Astrocyte (in vitro differentiated cells and primary cell): ENCODE results near the gene XRCC5. TPM values are rescaled to one million over a fixed set of nuclear protein-coding genes. Genes with fewer than 3 reads are reported as not detected.

ENCODE experiments used
- DNase-seq: peaks from one replicate; pipeline ENCODE4 v3.0.0-alpha.2; 2010; ENCODE audit warnings: low read depth
- FAIRE-seq: peaks from 2 replicates; lab custom pipeline; 2011; peaks lifted over from hg19 to GRCh38; lab: Jason Lieb, UNC
- H2AFZ ChIP-seq: 2 replicates; pipeline ENCODE4 v1.6.0; 2012; ENCODE audit warnings: low read depth, low read length, inconsistent platforms
- H3K27ac ChIP-seq: 2 replicates; pipeline ENCODE4 v1.5.1; 2011; ENCODE audit warnings: low read depth, low read length, inconsistent platforms
- H3K27me3 ChIP-seq: 2 replicates; pipeline ENCODE4 v1.6.0; 2011; ENCODE audit warnings: low read length, inconsistent platforms; ENCODE audit not compliant: insufficient read depth
- H3K36me3 ChIP-seq: 2 replicates; pipeline ENCODE4 v1.5.1; 2011; ENCODE audit warnings: low read length, inconsistent platforms; ENCODE audit not compliant: insufficient read depth
- H3K4me1 ChIP-seq: 2 replicates; pipeline ENCODE4 v1.5.1; 2011; ENCODE audit warnings: low read length, inconsistent platforms; ENCODE audit not compliant: insufficient read depth
- H3K4me2 ChIP-seq: 2 replicates; pipeline ENCODE4 v1.6.0; 2012; ENCODE audit warnings: low read length, inconsistent platforms
- H3K4me3 ChIP-seq: 2 replicates; pipeline ENCODE4 v1.5.1; 2011; ENCODE audit warnings: low read depth, mild to moderate bottlenecking, low read length, inconsistent platforms; ENCODE audit not compliant: insufficient read depth
- H3K79me2 ChIP-seq: 2 replicates; pipeline ENCODE4 v1.6.0; 2012; ENCODE audit warnings: mild to moderate bottlenecking, low read length, inconsistent platforms; ENCODE audit not compliant: insufficient read depth
- H3K9ac ChIP-seq: 2 replicates; pipeline ENCODE4 v1.6.0; 2012; ENCODE audit warnings: mild to moderate bottlenecking, low read length, inconsistent platforms
- H3K9me3 ChIP-seq: 2 replicates; pipeline ENCODE4 v1.5.1; 2012; ENCODE audit warnings: low read depth, mild to moderate bottlenecking, low read length, inconsistent platforms; ENCODE audit not compliant: insufficient read depth
- H4K20me1 ChIP-seq: 2 replicates; pipeline ENCODE4 v1.6.0; 2012; ENCODE audit warnings: low read length, inconsistent platforms; ENCODE audit not compliant: insufficient read depth
- H3K27ac Mint-ChIP-seq: one replicate; pipeline ENCODE4 v1.8.0; 2021; ENCODE audit warnings: mild to moderate bottlenecking, mixed read lengths; ENCODE audit not compliant: unreplicated experiment
- H3K27me3 Mint-ChIP-seq: one replicate; pipeline ENCODE4 v1.8.0; 2021; ENCODE audit warnings: low read depth, mixed read lengths; ENCODE audit not compliant: unreplicated experiment
- H3K36me3 Mint-ChIP-seq: one replicate; pipeline ENCODE4 v1.8.0; 2021; ENCODE audit warnings: low read depth, mixed read lengths; ENCODE audit not compliant: unreplicated experiment
- H3K4me1 Mint-ChIP-seq: one replicate; pipeline ENCODE4 v1.8.0; 2021; ENCODE audit warnings: low read depth, mixed read lengths; ENCODE audit not compliant: unreplicated experiment
- H3K4me3 Mint-ChIP-seq: one replicate; pipeline ENCODE4 v1.8.0; 2021; ENCODE audit warnings: mild to moderate bottlenecking, moderate library complexity, mixed read lengths; ENCODE audit not compliant: unreplicated experiment
- H3K9me3 Mint-ChIP-seq: one replicate; pipeline ENCODE4 v1.8.0; 2021; ENCODE audit warnings: mild to moderate bottlenecking, mixed read lengths; ENCODE audit not compliant: unreplicated experiment
- EZH2 ChIP-seq: IDR thresholded peaks from 2 replicates; pipeline ENCODE4 v1.6.1; 2012; ENCODE audit warnings: mild to moderate bottlenecking, low read length, inconsistent platforms; ENCODE audit not compliant: insufficient read depth
- total RNA-seq: library from RNA; stranded (reverse); gene quantifications from 2 replicates; pipeline ENCODE4 v1.2.1, GENCODE V29; 2021
- TF ChIP-seq, protein P1 (sequence below): IDR thresholded peaks from 2 replicates; pipeline ENCODE4 v1.5.1; 2011; ENCODE audit warnings: low read depth, mild to moderate bottlenecking, inconsistent platforms, low read length, moderate library complexity; ENCODE audit not compliant: insufficient read depth

The XRCC5 gene
- total RNA-seq, 1 donor from 2014 or later: 249 TPM

DNA sequence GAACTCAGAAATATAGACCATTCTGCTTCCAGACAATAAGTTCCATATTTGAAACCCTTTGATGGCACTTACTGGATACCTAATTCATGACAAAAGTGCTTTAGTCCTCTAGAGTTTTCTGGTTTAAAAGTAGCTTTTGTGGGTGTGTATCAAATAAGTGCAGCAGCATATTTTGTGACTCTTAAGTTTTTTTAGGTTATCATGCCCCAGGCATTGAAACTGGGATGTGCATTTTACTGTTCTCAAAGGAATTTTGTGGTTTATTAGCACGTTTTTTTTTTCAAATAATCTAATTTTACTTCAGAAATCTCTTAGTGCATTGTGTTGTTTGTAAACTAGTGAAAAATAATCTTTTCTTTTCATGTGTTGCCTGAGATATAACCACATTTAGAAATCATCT is 1.5 kb downstream of the XRCC5 start:
- Mint-ChIP-seq H3K36me3 (peaks cover 6% of the 10 kb centered on the region), H3K4me3 (peak overlapping the region; percentile 99), H3K27ac (peak overlapping the region; percentile 86), H3K4me1 (peaks cover 48% of the 10 kb centered on the region), H3K9me3 (no peaks in the 10 kb centered on the region), H3K27me3 (no peaks in the 10 kb centered on the region)
- TF ChIP-seq EZH2: no peak
- TF ChIP-seq, protein P1, sequence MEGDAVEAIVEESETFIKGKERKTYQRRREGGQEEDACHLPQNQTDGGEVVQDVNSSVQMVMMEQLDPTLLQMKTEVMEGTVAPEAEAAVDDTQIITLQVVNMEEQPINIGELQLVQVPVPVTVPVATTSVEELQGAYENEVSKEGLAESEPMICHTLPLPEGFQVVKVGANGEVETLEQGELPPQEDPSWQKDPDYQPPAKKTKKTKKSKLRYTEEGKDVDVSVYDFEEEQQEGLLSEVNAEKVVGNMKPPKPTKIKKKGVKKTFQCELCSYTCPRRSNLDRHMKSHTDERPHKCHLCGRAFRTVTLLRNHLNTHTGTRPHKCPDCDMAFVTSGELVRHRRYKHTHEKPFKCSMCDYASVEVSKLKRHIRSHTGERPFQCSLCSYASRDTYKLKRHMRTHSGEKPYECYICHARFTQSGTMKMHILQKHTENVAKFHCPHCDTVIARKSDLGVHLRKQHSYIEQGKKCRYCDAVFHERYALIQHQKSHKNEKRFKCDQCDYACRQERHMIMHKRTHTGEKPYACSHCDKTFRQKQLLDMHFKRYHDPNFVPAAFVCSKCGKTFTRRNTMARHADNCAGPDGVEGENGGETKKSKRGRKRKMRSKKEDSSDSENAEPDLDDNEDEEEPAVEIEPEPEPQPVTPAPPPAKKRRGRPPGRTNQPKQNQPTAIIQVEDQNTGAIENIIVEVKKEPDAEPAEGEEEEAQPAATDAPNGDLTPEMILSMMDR: no peak
- Histone ChIP-seq H4K20me1 (peaks cover 32% of the 10 kb centered on the region), H3K4me1 (peaks cover 27% of the 10 kb centered on the region), H3K9ac (peak overlapping the region; percentile 99), H3K27me3 (no peaks in the 10 kb centered on the region), H3K27ac (peak overlapping the region; percentile 94), H3K4me2 (peak overlapping the region; percentile 87), H3K9me3 (no peaks in the 10 kb centered on the region), H2AFZ (no peak overlapping the region), H3K4me3 (peak overlapping the region; percentile 99), H3K79me2 (peaks cover 53% of the 10 kb centered on the region), H3K36me3 (peaks cover 32% of the 10 kb centered on the region)
- DNase-seq (no peak), FAIRE-seq (no peak)

DNA sequence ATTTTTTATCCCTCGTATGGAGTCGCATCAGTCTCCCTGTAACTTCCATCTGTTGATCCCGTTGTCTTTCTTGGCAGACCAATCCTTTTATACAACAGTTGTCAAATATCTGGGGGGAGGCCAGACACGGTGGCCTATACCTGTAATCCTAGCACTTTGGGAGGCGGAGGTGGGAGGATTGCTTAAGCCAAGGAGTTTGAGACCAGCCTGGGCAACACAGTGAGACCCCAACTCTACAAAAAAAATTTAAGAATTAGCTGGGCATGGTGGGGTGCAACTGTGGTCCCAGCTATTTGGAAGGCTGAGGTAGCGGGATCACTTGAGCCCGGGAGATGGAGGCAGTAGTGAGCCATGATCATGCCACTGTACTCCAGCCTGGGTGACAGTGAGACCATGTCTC is 2.0 kb downstream of the XRCC5 start:
- peaks cover 29% of the 10 kb centered on the region for H3K4me1 ChIP-seq
- peaks cover 32% of the 10 kb centered on the region for H4K20me1 ChIP-seq
- H3K79me2 ChIP-seq: peaks cover 58% of the 10 kb centered on the region
- no peaks in the 10 kb centered on the region for H3K9me3 ChIP-seq
- DNase-seq (no peak), FAIRE-seq (no peak)
- Mint-ChIP-seq H3K27ac (peak overlapping the region; percentile 86), H3K9me3 (no peaks in the 10 kb centered on the region), H3K4me1 (peaks cover 48% of the 10 kb centered on the region), H3K27me3 (no peaks in the 10 kb centered on the region), H3K36me3 (peaks cover 6% of the 10 kb centered on the region), H3K4me3 (peak overlapping the region; percentile 99)
- H3K36me3 ChIP-seq: peaks cover 32% of the 10 kb centered on the region
- no peak for TF ChIP-seq EZH2
- TF ChIP-seq, protein P1: no peak
- peak overlapping the region; percentile 87 for H3K4me2 ChIP-seq
- peak overlapping the region; percentile 99 for H3K4me3 ChIP-seq
- H3K9ac ChIP-seq: peak overlapping the region; percentile 99
- no peaks in the 10 kb centered on the region for H3K27me3 ChIP-seq
- peak overlapping the region; percentile 94 for H3K27ac ChIP-seq
- no peak overlapping the region for H2AFZ ChIP-seq

DNA sequence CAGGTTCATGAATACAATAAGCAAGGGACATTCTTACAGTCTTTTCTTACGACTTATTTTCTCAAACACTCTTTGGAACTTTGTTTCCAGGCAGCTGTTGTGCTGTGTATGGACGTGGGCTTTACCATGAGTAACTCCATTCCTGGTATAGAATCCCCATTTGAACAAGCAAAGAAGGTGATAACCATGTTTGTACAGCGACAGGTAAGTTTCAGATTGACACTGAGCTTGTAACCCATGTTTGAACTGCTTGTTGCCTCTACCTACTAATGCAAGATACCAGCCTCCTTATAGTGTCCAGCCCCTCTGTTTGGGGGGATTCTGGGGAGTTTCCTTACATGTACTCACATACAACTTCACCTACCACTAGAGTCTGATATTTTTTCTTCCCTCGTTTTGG is 3.8 kb downstream of the XRCC5 start:
- DNase-seq: no peak
- H3K4me3 Mint-ChIP-seq: no peak overlapping the region
- no peak overlapping the region for H3K4me2 ChIP-seq
- no peaks in the 10 kb centered on the region for H3K9me3 Mint-ChIP-seq
- H4K20me1 ChIP-seq: peaks cover 34% of the 10 kb centered on the region
- H2AFZ ChIP-seq: no peak overlapping the region
- H3K79me2 ChIP-seq: peaks cover 76% of the 10 kb centered on the region
- no peak overlapping the region for H3K4me3 ChIP-seq
- H3K36me3 Mint-ChIP-seq: peaks cover 13% of the 10 kb centered on the region
- TF ChIP-seq, protein P1: no peak
- TF ChIP-seq EZH2: no peak
- H3K4me1 ChIP-seq: peaks cover 31% of the 10 kb centered on the region
- H3K27ac ChIP-seq: no peak overlapping the region
- no peak overlapping the region for H3K9ac ChIP-seq
- no peak overlapping the region for H3K27ac Mint-ChIP-seq
- no peaks in the 10 kb centered on the region for H3K27me3 ChIP-seq
- H3K27me3 Mint-ChIP-seq: no peaks in the 10 kb centered on the region
- H3K9me3 ChIP-seq: no peaks in the 10 kb centered on the region
- peaks cover 57% of the 10 kb centered on the region for H3K4me1 Mint-ChIP-seq
- no peak for FAIRE-seq
- H3K36me3 ChIP-seq: peaks cover 43% of the 10 kb centered on the region
